Spleen (tissue), 7 donors: Measurements from ENCODE around the gene TNFSF12.

Experiments used
- POLR2A ChIP-seq, 3 donors: fragments of 450-650 bp; IDR thresholded peaks; one replicate each; pipeline ENCODE4 v1.5.1; 2017; ENCODE audit warnings: antibody characterized with exemption in 3 of 3, mild to moderate bottlenecking in 1 of 3
- POLR2AphosphoS5 ChIP-seq, 3 donors: sonication (generic); formaldehyde crosslinking; IDR thresholded peaks; one replicate each; pipeline ENCODE4 v1.5.1; 2017; ENCODE audit warnings: antibody characterized with exemption in 3 of 3
- TF ChIP-seq, protein P1 (sequence below), 11 experiments: fragments of 200-600 bp in 7 of 11; fragments of 450-650 bp in 4 of 11; sonication (generic) in 4 of 11; IDR thresholded peaks in 8 of 11; conservative IDR thresholded peaks in 3 of 11; 1 replicate in 7 of 11; 2 replicates in 4 of 11; pipeline versions ENCODE4 v1.4.0 to v1.8.0; 2016 to 2021; ENCODE audit warnings: antibody characterized with exemption in 11 of 11, inconsistent platforms in 4 of 11, mild to moderate bottlenecking in 1 of 11
- donor health status: DM: no; HTN: no; CAD: no; lungs with moderate emphysema.
- donor health status: DM: no; HTN: no; CAD: no.
- donor health status: DM: no; HTN: no; CAD: no.

DNA sequence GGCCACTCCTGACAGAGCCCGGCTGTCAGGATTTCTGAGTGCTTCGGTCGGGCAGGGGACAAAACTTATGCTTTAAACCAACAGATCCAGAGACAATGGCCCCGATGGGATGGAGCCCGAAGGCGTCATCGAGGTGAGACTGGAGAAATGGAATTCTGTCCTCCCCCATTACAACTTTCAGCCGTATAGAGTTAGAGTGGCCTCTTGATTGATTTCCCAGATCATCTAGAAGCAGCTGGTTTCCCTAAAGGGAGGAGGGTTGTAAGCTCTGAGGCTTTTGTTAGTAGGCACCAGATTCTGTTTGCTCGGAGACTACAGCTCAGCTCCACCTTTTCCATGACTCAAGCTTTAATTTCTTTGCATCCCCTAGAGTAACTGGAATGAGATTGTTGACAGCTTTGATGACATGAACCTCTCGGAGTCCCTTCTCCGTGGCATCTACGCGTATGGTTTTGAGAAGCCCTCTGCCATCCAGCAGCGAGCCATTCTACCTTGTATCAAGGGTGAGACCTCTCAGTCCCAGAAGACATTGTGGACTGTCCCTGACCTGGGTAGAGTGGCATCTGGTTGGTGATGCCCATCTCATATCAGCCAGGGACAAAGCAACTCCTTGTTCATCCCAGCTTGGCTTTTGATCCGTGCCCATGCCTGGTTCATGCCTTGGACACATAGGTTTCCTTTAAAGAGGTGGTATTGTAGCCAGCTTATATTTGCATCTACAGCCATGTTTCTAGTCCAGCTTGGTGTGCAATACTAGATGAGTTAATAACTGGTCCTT is 25.5 kb downstream of the TNFSF12 start:
- TF ChIP-seq, protein P1, sequence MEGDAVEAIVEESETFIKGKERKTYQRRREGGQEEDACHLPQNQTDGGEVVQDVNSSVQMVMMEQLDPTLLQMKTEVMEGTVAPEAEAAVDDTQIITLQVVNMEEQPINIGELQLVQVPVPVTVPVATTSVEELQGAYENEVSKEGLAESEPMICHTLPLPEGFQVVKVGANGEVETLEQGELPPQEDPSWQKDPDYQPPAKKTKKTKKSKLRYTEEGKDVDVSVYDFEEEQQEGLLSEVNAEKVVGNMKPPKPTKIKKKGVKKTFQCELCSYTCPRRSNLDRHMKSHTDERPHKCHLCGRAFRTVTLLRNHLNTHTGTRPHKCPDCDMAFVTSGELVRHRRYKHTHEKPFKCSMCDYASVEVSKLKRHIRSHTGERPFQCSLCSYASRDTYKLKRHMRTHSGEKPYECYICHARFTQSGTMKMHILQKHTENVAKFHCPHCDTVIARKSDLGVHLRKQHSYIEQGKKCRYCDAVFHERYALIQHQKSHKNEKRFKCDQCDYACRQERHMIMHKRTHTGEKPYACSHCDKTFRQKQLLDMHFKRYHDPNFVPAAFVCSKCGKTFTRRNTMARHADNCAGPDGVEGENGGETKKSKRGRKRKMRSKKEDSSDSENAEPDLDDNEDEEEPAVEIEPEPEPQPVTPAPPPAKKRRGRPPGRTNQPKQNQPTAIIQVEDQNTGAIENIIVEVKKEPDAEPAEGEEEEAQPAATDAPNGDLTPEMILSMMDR (IDR thresholded peaks at IDR 0.05 in 8 of 11, conservative IDR thresholded peaks at IDR 0.05 in 3 of 11) = no peak
- TF ChIP-seq POLR2AphosphoS5 (IDR thresholded peaks at IDR 0.05) (no peak), POLR2A (IDR thresholded peaks at IDR 0.05) (no peak)
